IPS-15b (cell line): Measurements from ENCODE around the gene NNMT.

Source experiments
- H3K27me3 ChIP-seq: one replicate; pipeline ENCODE4 v1.6.1; 2013; ENCODE audit warnings: low read length; ENCODE audit not compliant: control insufficient read depth, insufficient read depth
- H3K36me3 ChIP-seq: one replicate; pipeline ENCODE4 v1.6.1; 2013; ENCODE audit warnings: low read length; ENCODE audit not compliant: control insufficient read depth, insufficient read depth
- H3K4me1 ChIP-seq: one replicate; pipeline ENCODE4 v1.6.1; 2013; ENCODE audit warnings: mild to moderate bottlenecking, low read length; ENCODE audit not compliant: control insufficient read depth, insufficient read depth
- H3K4me3 ChIP-seq: one replicate; pipeline ENCODE4 v1.5.1; 2013; ENCODE audit warnings: low read depth, low read length
- H3K9ac ChIP-seq: one replicate; pipeline ENCODE4 v1.6.1; 2013; ENCODE audit warnings: low read depth, mild to moderate bottlenecking, low read length
- H3K9me3 ChIP-seq: one replicate; pipeline ENCODE4 v1.6.1; 2013; ENCODE audit warnings: mild to moderate bottlenecking, low read length; ENCODE audit not compliant: control insufficient read depth, insufficient read depth

Gene NNMT

GRCh38 chr11:114345575-114346222 lies 49.5 kb downstream of the NNMT start:
- Histone ChIP-seq H3K27me3 (no peaks in the 10 kb centered on the region), H3K4me3 (no peak overlapping the region), H3K36me3 (no peaks in the 10 kb centered on the region), H3K9ac (no peak overlapping the region), H3K9me3 (peaks cover 2% of the 10 kb centered on the region), H3K4me1 (no peaks in the 10 kb centered on the region)

- Histone ChIP-seq H3K36me3 (no peaks in the 10 kb centered on the region), H3K9ac (no peak overlapping the region), H3K27me3 (no peaks in the 10 kb centered on the region), H3K4me1 (no peaks in the 10 kb centered on the region), H3K4me3 (no peak overlapping the region), H3K9me3 (peaks cover 2% of the 10 kb centered on the region)
These were observed 50.5 kb downstream of the NNMT start for GRCh38 chr11:114346709-114347141.

GRCh38 chr11:114348200-114349191 lies 52.3 kb downstream of the NNMT start:
- Histone ChIP-seq H3K9ac (no peak overlapping the region), H3K4me1 (no peaks in the 10 kb centered on the region), H3K36me3 (no peaks in the 10 kb centered on the region), H3K27me3 (no peaks in the 10 kb centered on the region), H3K4me3 (no peak overlapping the region), H3K9me3 (peaks cover 2% of the 10 kb centered on the region)

GRCh38 chr11:114350022-114350421 lies 53.8 kb downstream of the NNMT start:
- Histone ChIP-seq H3K36me3 (no peaks in the 10 kb centered on the region), H3K27me3 (no peaks in the 10 kb centered on the region), H3K9ac (no peak overlapping the region), H3K4me1 (no peaks in the 10 kb centered on the region), H3K4me3 (no peak overlapping the region), H3K9me3 (peaks cover 2% of the 10 kb centered on the region)

- Histone ChIP-seq H3K9ac (no peak overlapping the region), H3K4me1 (no peaks in the 10 kb centered on the region), H3K4me3 (no peak overlapping the region), H3K36me3 (no peaks in the 10 kb centered on the region), H3K27me3 (no peaks in the 10 kb centered on the region), H3K9me3 (no peaks in the 10 kb centered on the region)
These were observed 57.2 kb downstream of the NNMT start for GRCh38 chr11:114353443-114353842.

- no peak overlapping the region for H3K9ac ChIP-seq
- no peaks in the 10 kb centered on the region for H3K27me3 ChIP-seq
- no peaks in the 10 kb centered on the region for H3K36me3 ChIP-seq
- no peaks in the 10 kb centered on the region for H3K4me1 ChIP-seq
- no peak overlapping the region for H3K4me3 ChIP-seq
- H3K9me3 ChIP-seq: no peaks in the 10 kb centered on the region
These were observed 57.9 kb downstream of the NNMT start for GRCh38 chr11:114354076-114354475.

- Histone ChIP-seq H3K36me3 (no peaks in the 10 kb centered on the region), H3K27me3 (no peaks in the 10 kb centered on the region), H3K9ac (no peak overlapping the region), H3K9me3 (no peaks in the 10 kb centered on the region), H3K4me1 (no peaks in the 10 kb centered on the region), H3K4me3 (no peak overlapping the region)
These were observed 62.5 kb downstream of the NNMT start for GRCh38 chr11:114358716-114359115.

- H3K9ac ChIP-seq: no peak overlapping the region
These were observed 63.1 kb downstream of the NNMT start for GRCh38 chr11:114359342-114359741.

GRCh38 chr11:114362326-114362725 lies 66.1 kb downstream of the NNMT start:
- Histone ChIP-seq H3K36me3 (no peaks in the 10 kb centered on the region), H3K27me3 (no peaks in the 10 kb centered on the region), H3K4me3 (no peak overlapping the region), H3K9me3 (no peaks in the 10 kb centered on the region), H3K9ac (no peak overlapping the region), H3K4me1 (peaks cover 3% of the 10 kb centered on the region)

More at GRCh38 chr11:114359342-114359741, 63.1 kb downstream of the NNMT start:
- Histone ChIP-seq H3K4me3 (no peak overlapping the region), H3K9me3 (no peaks in the 10 kb centered on the region), H3K27me3 (no peaks in the 10 kb centered on the region), H3K4me1 (no peaks in the 10 kb centered on the region), H3K36me3 (no peaks in the 10 kb centered on the region)

- Histone ChIP-seq H3K36me3 (no peaks in the 10 kb centered on the region), H3K4me3 (no peak overlapping the region), H3K27me3 (no peaks in the 10 kb centered on the region), H3K4me1 (peaks cover 3% of the 10 kb centered on the region), H3K9me3 (no peaks in the 10 kb centered on the region), H3K9ac (no peak overlapping the region)
These were observed 66.8 kb downstream of the NNMT start for GRCh38 chr11:114362958-114363357.
